Thyroid gland (tissue), 4 donors: ENCODE data around the gene NAA60. TPM values are rescaled to one million over a fixed set of nuclear protein-coding genes. Genes with fewer than 3 reads are reported as not detected.

Source experiments
- DNase-seq, 2 donors: peaks; one replicate each; pipeline ENCODE4 v3.0.0-alpha.2; 2019
- H3K27ac ChIP-seq, 3 donors: fragments of 200-600 bp; sonication (generic); 1 replicate in 2 of 3; 2 replicates in 1 of 3; pipeline ENCODE4 v1.5.1; 2016 to 2019; ENCODE audit warnings: mild to moderate bottlenecking in 1 of 3, moderate library complexity in 1 of 3
- H3K27me3 ChIP-seq: fragments of 200-600 bp; sonication (generic); one replicate; pipeline ENCODE4 v1.5.1; 2019
- H3K36me3 ChIP-seq, 2 donors: fragments of 200-600 bp; sonication (generic); one replicate each; pipeline ENCODE4 v1.5.1; 2016 to 2019
- H3K4me1 ChIP-seq, 2 donors: fragments of 200-600 bp; sonication (generic); one replicate each; pipeline ENCODE4 v1.5.1; 2017 to 2019
- H3K4me3 ChIP-seq, 3 donors: fragments of 200-600 bp; sonication (generic); replicated peaks in 1 of 3; 1 replicate in 2 of 3; 2 replicates in 1 of 3; pipeline ENCODE4 v1.5.1; 2016; ENCODE audit warnings: mild to moderate bottlenecking in 1 of 3
- H3K9me3 ChIP-seq: fragments of 200-600 bp; sonication (generic); one replicate; pipeline ENCODE4 v1.5.1; 2017
- POLR2A ChIP-seq, 2 donors: fragments of 450-650 bp; IDR thresholded peaks; one replicate each; pipeline ENCODE4 v1.6.1; 2017; ENCODE audit warnings: antibody characterized with exemption in 2 of 2, mild to moderate bottlenecking in 2 of 2, moderate library complexity in 1 of 2
- WGBS, 2 donors: methylation state at CpG; one replicate each; pipeline ENCODE4 v1.1.5; 2017; 5-methylcytosine and 5-hydroxymethylcytosine counted together
- intact Hi-C: fragments of 100-400 bp; cut with DNase I; formaldehyde crosslinking; loops from one replicate; pipeline ENCODE4 v1.15.1; 2023
- total RNA-seq, 4 donors: library from RNA; depleted of rRNA; stranded (reverse); fragments of >200 nt; gene quantifications; one replicate each; pipeline ENCODE4 v1.2.3, GENCODE V29; 2016
- TF ChIP-seq, protein P1 (sequence below), 6 experiments: fragments of 200-600 bp in 3 of 6; fragments of 450-650 bp in 3 of 6; sonication (generic) in 3 of 6; IDR thresholded peaks; one replicate each; pipeline ENCODE4 v1.5.1; 2016 to 2019; ENCODE audit warnings: antibody characterized with exemption in 6 of 6, mild to moderate bottlenecking in 2 of 6, inconsistent platforms in 1 of 6, moderate library complexity in 1 of 6

Gene NAA60
- total RNA-seq, 4 donors from 2014 or later: 22.7 to 42.2 (median 31.0) TPM

DNA sequence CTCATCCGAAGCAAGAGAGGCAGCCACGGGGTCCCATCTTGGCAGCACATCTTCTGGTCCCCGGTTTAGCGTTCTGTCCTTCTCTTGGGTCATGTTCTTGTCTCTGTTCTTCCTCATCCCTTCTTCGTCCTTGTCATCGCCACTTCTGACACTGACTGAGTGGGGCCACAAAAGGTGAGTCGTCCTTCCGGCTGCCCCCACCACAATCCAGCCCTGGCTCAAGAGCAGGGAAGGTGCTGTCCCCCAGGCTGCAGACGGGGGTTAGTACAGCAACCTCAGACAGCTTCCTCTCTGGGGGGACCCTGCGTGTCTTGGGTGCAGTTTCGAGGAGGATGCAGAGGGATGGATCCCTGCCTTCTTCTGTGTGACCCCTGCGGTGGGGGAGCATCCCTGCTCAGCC is 21.8 kb downstream of the NAA60 start:
- TF ChIP-seq POLR2A (IDR thresholded peaks at IDR 0.05): no peak
- TF ChIP-seq, protein P1, sequence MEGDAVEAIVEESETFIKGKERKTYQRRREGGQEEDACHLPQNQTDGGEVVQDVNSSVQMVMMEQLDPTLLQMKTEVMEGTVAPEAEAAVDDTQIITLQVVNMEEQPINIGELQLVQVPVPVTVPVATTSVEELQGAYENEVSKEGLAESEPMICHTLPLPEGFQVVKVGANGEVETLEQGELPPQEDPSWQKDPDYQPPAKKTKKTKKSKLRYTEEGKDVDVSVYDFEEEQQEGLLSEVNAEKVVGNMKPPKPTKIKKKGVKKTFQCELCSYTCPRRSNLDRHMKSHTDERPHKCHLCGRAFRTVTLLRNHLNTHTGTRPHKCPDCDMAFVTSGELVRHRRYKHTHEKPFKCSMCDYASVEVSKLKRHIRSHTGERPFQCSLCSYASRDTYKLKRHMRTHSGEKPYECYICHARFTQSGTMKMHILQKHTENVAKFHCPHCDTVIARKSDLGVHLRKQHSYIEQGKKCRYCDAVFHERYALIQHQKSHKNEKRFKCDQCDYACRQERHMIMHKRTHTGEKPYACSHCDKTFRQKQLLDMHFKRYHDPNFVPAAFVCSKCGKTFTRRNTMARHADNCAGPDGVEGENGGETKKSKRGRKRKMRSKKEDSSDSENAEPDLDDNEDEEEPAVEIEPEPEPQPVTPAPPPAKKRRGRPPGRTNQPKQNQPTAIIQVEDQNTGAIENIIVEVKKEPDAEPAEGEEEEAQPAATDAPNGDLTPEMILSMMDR (IDR thresholded peaks at IDR 0.05): no peak
- Histone ChIP-seq H3K27me3 (no peaks in the 10 kb centered on the region), H3K27ac (no peak overlapping the region), H3K36me3 (peaks cover 0 to 3% of the 10 kb centered on the region in 2 donors), H3K4me3 (no peak overlapping the region), H3K4me1 (peaks cover 21 to 35% of the 10 kb centered on the region in 2 donors), H3K9me3 (no peaks in the 10 kb centered on the region)
- no peak for DNase-seq
- 91 to 93% methylated on average over 12 of the region's 12 CpGs for WGBS, 2 donors
- intact Hi-C loops: no loop called here

DNA sequence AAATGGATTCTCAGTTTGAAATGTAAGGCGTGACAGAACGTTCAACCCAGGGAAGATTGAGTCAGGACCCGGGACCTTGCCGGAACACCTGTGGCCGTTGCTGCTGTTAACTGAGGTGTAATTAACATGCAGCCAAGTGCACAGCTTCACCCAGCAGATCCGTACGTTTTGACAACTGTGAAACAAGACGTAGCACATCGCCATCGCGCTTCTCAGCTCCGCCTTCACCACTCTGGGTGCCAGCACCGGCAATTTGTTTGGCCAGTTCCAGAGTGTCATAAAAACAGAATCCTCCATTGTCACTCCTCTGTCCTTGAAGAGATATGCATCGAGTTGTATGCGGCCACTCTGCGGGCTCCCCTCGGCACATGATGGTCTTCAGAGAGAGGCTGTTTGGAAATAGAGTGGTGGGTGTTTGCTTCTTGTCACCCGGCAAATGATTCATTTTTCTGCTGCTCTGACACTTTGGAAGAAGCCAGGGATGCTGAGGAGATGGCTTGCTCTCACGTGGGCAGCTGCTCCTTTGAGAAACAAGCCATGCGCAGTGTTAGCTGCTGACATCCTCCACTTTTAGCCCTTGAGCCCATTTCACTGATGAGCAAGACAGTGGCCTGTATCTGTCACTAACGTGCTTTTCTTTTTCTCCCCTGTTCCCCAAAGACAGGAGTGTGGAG is 22.6 kb downstream of the NAA60 start:
- Histone ChIP-seq H3K27ac (no peak overlapping the region), H3K9me3 (no peaks in the 10 kb centered on the region), H3K4me3 (no peak overlapping the region), H3K4me1 (peaks cover 19 to 31% of the 10 kb centered on the region in 2 donors), H3K27me3 (no peaks in the 10 kb centered on the region), H3K36me3 (peaks cover 0 to 3% of the 10 kb centered on the region in 2 donors)
- intact Hi-C loops: no loop called here
- 93% methylated on average over 21 of the region's 21 CpGs for WGBS, 2 donors
- TF ChIP-seq POLR2A (IDR thresholded peaks at IDR 0.05): no peak
- TF ChIP-seq, protein P1 (IDR thresholded peaks at IDR 0.05): no peak
- DNase-seq: no peak

DNA sequence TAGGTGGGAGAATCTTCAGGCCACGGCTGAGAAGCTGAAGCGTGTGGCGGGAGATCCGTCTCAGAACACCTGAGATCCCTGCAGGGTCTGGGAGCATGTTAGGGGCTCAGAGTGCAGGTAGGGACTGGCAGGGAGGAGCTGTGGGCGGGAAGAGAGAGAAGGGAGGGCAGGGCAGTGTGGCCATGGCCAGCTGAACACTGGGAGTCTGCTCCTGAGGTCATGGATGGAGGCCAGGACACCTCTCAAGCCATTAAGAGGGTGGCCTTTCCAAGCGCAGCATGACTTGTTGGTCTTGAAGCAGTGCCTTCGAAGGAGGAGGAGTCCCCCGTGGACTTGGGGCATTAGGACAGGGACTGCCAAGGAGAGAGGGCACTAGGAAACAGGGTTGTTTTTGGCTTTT is 23.7 kb downstream of the NAA60 start:
- peaks cover 16 to 23% of the 10 kb centered on the region in 2 donors for H3K4me1 ChIP-seq
- H3K27ac ChIP-seq: no peak overlapping the region
- no peaks in the 10 kb centered on the region for H3K9me3 ChIP-seq
- TF ChIP-seq, protein P1 (IDR thresholded peaks at IDR 0.05): no peak
- TF ChIP-seq POLR2A (IDR thresholded peaks at IDR 0.05): no peak
- 78 to 88% methylated on average over 5 to 8 of the region's 8 CpGs for WGBS, 2 donors
- DNase-seq: peak; percentile 87 to 88
- intact Hi-C loops: no loop called here
- peaks cover 0 to 3% of the 10 kb centered on the region in 2 donors for H3K36me3 ChIP-seq
- H3K4me3 ChIP-seq: no peak overlapping the region
- no peaks in the 10 kb centered on the region for H3K27me3 ChIP-seq

DNA sequence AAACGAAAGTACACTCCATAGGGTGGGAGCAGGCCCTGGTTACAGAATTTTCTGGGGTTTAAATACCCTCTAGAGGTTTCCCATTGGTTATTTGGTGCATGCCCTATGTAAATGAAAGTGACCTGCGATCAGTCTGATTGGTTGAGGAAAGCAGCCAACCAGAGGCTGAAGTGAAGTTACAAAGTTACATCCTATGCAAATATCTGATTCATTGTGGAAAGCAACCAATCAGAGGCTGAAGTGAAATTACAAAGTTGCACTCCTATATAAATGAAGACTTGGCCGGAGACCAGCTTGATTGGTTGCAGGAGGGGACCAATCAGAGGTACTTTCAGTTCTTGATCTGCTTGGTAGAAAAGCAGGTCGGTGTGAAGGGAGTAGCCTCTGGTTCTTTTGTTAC is 24.4 kb downstream of the NAA60 start:
- Histone ChIP-seq H3K36me3 (peaks cover 0 to 3% of the 10 kb centered on the region in 2 donors), H3K9me3 (no peaks in the 10 kb centered on the region), H3K4me3 (no peak overlapping the region), H3K27ac (no peak overlapping the region), H3K4me1 (peaks cover 16 to 23% of the 10 kb centered on the region in 2 donors), H3K27me3 (no peaks in the 10 kb centered on the region)
- intact Hi-C loops: no loop called here
- TF ChIP-seq, protein P1 (IDR thresholded peaks at IDR 0.05): no peak
- TF ChIP-seq POLR2A (IDR thresholded peaks at IDR 0.05): no peak
- DNase-seq: no peak
- 83 to 85% methylated on average over 4 of the region's 4 CpGs for WGBS, 2 donors

DNA sequence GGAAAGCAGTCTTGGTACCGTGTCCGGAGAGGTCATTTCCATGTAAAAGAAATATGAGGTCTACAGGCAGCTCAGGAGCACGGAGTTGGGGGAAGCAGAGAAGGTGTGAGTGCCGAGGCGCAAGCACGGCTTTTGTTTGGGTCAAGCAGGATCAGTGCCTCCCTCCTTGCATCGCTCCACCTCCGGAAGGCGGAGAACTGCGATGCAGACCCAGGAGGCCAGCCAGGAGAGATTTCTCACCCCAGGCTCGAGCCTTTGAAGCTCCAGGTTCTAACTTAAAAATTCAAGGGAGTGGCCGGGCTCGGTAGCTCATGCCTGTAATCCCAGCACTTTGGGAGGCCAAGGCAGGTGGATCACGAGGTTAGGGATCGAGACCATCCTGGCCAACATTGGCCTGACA is 25.0 kb downstream of the NAA60 start:
- Histone ChIP-seq H3K27ac (no peak overlapping the region), H3K9me3 (no peaks in the 10 kb centered on the region), H3K36me3 (peaks cover 0 to 3% of the 10 kb centered on the region in 2 donors), H3K4me1 (peaks cover 16 to 23% of the 10 kb centered on the region in 2 donors), H3K27me3 (no peaks in the 10 kb centered on the region), H3K4me3 (no peak overlapping the region)
- TF ChIP-seq, protein P1 (IDR thresholded peaks at IDR 0.05): no peak
- TF ChIP-seq POLR2A (IDR thresholded peaks at IDR 0.05): no peak
- intact Hi-C loops: no loop called here
- WGBS, 2 donors: 64 to 72% methylated on average over 5 to 15 of the region's 15 CpGs
- DNase-seq: no peak
